Limb (tissue), 2 donors: ENCODE results near the gene KRT12.

Experiments used
- DNase-seq, 2 donors: peaks; one replicate each; pipeline ENCODE4 v3.0.0-alpha.2; 2016; ENCODE audit errors: extremely low spot score in 2 of 2

The KRT12 gene

DNA sequence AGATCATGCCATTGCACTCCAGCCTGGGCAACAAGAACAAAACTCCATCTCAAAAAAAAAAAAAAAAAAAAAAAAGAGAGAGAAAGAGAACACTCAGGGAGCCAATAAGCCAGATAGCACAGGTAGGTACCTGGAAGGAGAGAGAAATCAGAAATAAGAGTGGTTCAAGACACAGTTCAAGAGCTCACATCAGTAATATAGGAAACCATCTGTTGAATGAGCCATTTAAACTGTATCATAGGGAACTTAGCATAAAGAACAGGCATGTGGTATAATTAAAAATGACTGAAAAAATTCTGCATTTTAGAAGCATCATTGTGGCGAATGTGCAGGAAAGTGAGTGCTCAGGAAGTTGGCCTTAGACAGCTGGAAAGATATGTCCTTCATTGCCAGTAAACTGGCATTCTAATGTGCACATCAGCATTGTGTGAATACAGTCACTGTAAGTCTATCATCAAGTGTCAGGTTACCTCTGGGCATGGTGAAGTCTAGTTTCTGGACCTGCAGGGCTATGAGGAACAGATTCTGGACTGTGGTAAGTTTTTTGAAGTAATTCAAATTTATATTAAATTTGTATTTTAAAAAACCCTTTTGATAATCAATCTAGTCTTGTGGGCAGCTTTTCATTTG, 20.4 kb downstream of the KRT12 start:
- no peak for DNase-seq

DNA sequence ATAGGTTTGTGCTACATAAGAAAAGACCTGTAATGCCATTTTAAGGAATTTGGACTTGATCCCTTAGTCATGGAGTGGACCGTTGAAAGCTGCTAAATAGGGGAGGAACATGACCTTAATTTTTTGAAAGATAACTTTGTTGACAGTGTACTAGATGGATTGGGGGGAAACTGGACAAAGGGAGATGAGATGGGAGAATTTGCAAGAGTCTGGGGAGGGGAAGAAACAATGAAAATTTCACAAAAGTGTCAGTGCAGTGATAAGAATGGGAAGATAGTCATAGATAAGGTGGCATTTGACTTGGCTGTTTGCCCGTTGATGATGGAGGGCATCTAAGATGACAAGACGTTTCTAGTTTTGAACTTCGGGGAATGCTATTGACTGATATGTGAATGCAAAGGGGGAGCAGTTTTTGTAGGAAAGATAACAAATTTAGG, 22.3 kb downstream of the KRT12 start:
- DNase-seq = no peak

DNA sequence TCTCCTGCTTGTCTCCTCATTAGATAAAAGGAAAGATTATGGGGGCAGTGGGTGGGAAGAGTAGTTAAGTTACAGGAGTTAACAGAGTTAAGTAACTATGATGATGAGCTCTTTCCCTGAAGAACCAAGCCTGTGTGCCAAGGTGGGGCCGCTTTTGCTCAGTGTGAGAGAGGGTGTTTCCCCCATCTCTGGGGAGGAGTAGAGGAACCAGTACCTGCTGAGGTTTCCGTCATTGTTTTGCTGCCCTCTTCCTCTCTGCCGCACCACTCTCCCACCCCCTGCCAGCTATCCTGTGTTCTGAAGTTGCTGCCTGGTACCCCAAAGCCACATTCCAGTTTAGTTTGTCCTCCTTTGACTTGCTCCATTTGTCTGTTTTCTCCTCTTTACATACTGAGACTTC, 23.8 kb downstream of the KRT12 start:
- DNase-seq = no peak

DNA sequence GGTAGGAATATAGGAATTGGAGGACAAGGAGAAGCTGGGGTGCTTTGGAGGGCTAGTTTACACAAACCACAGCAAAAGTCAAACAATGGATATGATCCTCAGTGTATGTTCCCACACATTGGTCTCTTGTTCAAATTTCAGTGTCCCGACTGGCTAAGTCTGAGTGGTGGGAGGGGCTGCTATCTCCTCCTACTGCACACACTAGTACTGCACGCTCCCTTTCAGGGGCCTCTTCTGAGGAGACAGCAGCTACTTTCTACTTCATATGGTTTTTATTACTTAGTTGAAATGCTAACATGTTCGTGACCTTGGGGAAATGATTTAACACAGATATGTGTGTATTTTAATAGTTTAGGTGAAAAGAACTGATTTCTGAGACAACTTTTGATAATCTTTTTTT, 25.8 kb downstream of the KRT12 start:
- DNase-seq = peak in 1 of 2 donors; percentile 30

DNA sequence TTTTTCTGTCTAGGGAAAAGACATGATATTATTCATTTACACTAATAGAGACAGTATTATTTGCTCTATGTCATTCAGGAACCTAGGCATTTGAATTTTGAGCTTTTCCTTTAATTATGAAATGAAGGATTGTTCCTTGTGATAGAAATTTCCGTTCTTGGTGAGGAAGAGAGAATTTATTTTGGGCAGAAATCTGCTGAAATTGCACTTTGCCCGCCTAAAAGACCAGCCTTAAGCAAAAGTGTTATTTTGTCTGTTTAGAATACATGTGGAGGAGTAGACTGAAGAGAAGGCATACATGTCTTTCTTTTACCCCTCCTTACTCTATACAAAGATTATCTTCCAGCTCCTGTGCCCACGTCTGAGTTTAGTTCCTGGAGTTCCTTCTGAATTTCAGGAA, 27.8 kb downstream of the KRT12 start:
- DNase-seq = no peak

DNA sequence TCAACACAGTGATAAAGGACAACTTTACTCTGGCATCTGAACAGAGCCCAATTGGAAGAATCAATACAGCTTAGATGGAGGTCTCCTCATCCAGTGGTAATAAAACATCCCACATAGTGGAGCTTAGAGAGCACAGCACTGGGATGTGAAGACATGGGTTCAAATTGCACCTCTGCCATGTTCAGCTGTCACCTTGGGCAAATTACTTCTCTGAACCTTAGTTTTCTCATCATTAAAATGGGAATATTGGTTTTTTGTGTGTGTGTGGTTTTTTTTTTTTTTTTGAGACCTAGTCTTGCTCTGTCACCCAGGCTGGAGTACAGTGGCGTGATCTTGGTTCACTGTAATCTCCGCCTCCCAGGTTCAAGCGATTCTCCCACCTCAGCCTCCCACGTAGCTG, 31.0 kb downstream of the KRT12 start:
- DNase-seq = no peak

DNA sequence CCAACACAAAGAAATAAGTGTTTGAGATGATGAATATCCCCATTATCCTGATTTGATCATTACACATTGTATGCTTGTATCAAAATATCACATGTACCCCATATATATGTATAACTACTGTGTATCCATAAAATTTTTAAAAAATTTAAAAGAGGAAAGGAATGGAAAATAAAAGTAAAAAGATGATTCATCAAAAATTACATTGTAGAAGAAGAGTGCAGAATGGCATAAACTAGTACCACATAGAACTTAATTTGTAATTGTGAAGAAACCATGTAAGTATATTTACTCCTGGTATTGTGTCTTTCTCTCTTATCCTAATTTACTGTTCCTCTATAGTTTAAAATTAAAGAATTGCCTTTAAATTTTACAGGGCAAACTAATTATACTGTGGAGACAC, 33.1 kb downstream of the KRT12 start:
- DNase-seq = no peak

DNA sequence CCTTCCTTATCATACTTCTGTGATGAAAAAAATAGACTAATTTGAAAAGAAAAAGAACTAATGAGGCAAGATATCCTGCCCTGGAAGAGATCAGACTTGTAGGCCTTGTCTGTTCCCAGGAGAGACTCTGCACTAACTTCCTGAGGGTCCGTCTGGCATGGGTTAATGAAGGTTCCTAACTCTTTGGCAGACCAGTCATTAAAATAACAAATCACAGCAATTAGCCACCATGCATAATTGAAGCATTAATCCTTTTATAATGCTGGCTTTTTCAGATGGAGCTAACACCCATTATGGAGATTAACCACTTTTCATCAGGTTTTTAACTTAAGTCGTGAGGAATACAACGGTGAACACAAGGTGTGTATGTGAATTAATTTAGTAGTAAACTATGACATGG, 34.2 kb downstream of the KRT12 start:
- no peak for DNase-seq

DNA sequence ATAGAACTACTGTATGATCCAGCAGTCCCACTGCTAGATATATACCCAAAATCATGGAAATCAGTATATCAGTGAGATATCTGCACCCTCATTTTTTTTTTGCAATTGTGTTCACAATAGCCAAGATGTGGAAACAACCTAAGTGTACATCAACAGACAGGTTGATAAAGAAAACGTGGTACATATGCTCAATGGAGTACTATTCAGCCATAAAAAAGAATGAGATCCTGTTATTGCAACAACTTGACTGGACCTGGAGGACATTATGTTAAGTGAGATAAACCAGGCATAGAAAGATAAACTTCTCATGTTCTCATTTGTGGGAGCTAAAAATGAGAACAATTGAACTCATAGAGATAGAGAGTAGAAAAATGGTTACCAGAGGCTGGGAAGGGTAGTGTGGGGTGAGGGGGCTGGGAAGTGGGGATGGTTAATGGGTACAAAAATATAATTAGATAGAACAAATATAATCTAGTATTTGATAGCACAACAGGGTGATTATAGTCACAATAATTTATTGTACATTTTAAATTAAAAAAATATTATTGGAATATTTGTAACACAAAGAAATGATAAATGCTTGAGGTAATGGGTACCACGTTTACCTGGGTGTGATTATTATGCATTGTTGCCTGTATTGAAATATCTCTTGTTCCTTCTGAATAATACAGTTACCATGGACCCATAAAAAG, 36.8 kb downstream of the KRT12 start:
- no peak for DNase-seq

DNA sequence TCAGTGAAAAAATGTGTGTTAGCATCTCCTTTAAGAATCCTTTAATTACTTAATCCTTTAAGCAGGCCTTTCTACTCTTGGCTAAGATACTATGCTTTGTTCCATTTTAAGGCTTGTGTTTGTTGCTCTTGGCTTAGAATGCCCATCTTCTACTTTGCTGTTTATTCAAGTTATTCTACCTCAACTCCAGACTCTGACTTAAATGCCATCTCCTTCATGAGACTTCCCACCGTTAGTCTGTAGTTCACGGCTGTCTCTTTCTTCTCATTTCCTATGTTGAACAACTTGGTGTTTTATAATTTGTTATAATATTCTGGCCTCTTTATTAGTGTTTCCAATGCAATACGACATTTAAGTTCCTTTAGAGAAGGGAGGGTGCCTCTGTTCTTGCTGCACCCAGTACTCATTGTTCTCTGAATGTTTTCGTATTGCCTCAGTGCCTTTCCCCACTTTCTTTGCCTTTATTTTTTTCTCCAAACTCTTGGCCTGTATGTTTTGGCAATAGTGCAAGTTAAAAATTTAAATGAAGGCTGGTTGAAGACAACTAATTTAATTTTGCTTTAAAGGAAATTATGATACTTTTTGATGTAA, 38.5 kb downstream of the KRT12 start:
- DNase-seq = no peak

DNA sequence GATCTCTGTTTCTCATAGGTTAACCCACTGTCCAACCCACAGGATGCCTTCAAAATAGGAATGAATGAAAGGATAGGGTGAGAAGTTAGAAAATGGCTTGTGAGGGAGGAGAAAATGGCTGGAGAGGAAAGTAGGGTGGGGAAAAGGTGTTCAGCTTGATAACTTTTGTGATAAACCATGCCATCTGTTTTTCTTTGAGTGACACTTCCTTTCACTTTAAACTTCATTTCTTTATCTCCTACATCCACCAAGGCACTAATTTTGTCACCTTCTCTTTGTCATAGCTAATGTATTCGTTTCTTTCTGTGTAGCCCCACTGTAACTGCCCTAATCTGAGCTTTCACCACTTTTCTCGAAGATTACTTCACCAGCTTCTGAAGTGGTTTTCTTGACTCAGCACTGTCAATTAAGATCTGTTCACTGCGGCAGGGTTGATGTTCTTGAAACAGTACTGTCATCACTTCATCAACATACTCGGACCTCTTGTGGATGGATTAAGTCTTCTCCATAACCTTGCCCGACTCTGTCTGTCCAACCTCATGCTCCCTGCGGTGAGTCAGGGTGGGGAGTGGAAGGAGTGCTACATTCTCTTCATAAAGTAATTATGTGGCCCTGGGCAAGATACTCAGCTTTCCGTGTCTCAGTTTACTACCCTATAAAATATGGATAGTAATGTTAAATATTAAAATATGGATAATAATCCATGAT, 39.1 kb downstream of the KRT12 start:
- no peak for DNase-seq

DNA sequence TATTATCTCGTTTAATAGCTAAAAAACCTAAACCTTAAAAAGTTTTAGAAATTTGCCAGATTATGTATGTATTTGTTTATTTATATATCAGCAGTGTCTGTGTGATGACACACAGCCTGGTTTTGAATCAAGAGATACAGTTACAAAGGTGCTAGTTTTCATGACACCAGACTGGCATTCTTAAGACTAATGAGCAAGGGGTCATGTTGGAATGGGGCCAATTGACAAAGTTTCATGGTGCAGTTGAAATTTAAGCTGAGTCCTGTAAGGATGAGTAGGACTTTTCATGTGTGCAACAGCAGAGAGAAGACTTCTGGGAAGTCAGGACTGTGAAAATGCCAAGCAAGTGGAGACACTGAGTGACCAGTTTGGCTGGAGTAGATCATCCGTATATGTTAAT, 41.4 kb downstream of the KRT12 start:
- no peak for DNase-seq

DNA sequence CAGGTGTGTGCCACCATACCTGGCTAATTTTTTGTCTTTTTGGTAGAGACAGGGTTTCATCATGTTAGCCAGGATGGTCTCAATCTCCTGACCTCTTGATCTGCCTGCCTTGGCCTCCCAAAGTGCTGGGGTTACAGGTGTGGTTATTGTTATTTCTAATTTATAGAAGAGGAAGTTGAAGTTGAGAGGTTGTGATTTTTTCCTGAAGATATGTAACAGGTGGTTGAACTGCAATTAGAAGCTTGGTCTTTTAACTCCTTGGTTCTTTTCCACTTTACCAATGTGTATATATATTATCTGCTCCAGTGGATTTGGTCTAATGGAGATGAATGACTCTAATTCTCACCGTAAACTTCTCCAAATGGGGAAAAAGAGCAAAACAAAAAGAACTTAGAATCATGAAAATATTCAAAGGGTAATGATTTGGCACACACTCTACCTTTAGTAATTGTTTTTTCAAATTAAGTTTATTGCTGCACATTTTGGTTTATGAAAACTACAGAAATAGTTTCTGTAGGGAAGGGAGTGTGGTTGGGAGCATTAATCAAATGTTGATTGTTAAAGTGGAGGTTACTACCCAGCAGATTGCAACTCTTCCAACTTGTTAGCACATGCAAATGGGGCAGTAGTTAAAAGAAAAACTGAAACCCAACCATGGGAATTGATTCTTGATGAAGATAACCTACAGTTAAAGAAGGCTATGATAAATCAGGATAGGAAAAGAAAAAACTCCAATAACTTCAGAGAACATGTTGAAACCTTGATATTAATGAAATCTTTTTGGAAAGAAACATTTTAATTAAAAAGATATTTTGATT, 42.8 kb downstream of the KRT12 start:
- no peak for DNase-seq

DNA sequence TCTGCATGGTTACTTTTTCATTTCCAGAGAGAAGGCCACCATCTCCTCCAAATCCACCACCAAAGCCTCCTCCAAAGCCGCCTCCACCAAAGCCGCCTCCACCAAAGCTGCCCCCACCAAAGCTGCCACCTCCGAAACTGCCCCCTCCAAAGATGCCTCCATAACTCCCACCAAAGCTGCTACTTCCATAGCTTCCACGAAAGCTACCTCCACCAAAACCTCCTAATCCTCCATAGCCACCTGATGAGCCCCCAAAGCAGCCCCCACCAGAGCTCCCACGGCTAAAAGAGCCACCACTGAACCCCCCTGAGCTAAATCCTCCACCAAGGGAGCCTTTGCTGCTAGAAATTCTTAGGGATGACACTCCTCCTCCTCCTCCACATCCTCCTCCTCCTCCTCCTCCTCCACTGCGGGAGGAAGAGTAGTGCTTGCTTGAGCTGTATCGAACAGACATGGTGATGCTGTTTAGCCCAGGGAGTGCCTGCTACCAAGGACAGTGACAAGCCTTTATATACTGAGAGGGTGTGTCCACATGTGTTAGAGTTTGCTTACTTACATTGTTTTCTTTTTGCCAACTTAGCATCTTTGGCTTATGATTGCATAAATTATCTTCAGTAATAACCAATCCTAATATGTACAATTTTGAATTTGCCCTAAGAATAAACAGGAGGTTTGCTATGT, 44.8 kb downstream of the KRT12 start, which contains the start of gene KRT10:
Gene KRT10 (minus strand): TSS at position 483 of the 681 bp plus-strand sequence. CDS start 29 bp downstream, at position 454.
- no peak for DNase-seq

DNA sequence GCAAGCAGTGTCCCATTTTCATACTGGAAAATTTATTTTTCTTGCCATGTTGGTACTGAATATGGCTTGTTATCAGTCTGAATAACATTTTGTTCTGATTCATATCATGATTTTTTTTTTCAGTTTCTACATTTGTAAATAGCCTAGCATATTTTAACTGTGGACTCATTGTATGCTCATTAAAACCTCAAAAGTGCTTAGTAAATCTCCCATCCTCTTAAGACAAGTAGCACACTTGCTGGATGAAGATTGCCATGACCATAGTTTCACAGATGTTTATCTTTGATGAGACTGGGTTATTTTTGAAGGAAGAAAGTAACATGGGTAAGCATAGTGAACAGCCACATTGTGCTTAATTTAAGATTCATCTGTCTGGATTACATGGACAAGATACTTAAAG, 45.5 kb downstream of the KRT12 start:
- DNase-seq = no peak

DNA sequence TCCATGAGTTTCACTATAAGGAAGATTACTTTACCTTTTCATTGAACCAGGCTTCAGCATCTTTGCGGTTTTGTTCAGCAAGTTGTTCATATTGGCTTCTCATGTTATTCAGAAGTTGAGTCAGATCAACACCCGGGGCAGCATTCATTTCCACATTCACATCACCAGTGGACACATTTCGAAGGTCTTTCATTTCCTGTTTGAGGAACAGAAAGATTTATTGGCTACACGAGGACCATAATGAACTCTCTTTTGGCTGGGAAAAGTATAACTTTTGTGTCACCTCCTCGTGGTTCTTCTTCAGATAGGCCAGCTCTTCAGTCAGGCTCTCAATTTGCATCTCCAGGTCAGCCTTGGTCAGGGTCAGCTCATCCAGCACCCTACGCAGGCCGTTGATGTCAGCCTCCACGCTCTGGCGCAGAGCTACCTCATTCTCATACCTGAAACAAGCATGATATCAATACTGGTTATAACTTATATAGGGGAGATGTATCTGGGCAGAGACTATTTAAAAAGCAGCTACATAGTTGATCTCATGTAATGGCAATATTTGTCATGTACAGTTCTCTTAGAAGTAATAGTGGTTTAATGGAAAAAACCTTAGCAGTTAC, 46.7 kb downstream of the KRT12 start:
- DNase-seq = no peak

DNA sequence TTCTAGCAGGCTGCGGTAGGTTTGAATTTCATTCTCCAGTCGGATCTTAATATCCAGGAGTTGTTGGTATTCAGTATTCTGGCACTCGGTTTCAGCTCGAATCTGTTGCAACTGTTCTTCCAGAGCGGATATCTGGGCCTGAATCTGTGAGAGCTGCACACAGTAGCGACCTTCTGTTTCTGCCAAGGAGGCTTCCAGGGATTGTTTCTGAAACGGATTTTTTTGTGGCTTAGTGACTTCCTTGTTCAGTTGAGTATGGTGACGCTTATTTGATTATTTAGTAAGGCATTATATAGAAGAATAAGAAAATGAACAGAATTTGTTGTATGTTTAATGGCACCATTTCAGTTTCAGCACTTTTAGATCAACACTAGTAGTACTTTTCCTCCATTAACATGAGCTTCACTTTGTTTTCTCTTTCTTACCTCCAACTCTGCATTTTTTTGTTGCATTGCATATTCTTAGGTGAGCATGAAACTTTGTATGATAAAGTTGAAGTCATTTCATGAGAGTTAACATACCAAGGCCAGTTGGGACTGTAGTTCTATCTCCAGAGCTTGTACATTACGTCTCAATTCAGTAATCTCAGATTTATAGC, 47.4 kb downstream of the KRT12 start:
- no peak for DNase-seq

DNA sequence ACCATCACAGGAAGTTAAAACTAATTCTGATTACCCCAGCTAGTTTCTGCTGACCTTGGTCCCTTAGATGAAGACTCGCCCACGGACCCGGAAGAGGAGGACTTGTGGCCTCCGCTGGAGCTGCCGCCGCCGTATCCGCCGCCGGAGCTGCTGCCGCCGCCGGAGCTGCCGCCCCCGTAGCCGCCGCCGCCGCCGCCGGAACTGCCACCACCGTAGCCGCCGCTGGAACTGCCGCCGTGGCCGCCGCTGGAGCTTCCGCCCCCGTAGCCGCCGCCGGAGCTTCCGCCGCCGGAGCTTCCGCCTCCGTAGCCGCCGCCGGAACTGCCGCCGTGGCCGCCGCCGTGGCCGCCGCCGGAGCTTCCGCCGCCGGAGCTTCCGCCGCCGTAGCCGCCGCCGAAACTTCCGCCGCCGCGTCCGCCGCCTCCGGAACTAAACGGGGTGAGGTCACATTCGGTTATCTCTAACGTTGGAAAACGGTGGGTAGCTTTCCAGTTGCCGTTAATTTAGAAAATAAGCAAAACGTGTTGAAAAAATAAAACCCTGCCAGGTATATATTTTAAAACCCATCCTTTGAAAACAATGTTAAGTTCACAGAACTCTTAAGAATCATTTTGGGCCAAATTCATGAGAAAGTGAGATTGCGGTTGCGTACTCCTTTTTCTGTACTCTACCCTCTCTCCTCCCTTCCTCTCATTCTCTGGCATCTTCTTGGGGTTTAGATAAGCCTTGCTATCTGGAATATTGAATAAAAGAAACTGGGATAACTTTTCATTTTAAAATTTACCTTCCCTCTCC, 48.1 kb downstream of the KRT12 start:
- peak; percentile 77 to 92 for DNase-seq

DNA sequence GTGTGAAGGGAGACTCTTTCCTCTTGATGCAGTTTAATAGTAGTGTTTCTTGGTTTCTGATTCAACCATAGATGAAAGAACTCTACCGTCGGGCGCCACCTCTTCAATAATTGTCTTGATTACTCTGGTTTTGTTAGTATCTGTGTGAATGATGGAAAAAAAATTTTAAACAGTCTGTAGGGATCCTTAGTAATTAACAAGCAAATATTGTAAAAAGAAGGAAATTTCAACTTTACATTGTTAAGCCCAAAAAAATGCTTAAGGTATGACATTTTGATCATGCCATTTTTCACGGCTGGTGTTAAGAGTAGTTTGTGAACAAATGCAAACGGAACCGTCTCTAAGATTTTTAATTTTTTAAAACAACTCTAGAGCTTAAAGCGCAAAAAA, 48.7 kb downstream of the KRT12 start:
- no peak for DNase-seq
